Osteocyte (in vitro differentiated cells): ENCODE data around the gene ANGEL1. TPM values are rescaled to one million over a fixed set of nuclear protein-coding genes. Genes with fewer than 3 reads are reported as not detected.

ENCODE experiments used
- DNase-seq: peaks from one replicate; pipeline ENCODE4 v3.0.0; 2021; ENCODE audit warnings: mixed read lengths; ENCODE audit not compliant: unreplicated experiment; ENCODE audit errors: extremely low spot score
- H3K27ac Mint-ChIP-seq: one replicate; pipeline ENCODE4 v1.8.0; 2021; ENCODE audit warnings: mild to moderate bottlenecking, mixed read lengths; ENCODE audit not compliant: unreplicated experiment
- H3K27me3 Mint-ChIP-seq: one replicate; pipeline ENCODE4 v1.8.0; 2021; ENCODE audit warnings: mixed read lengths; ENCODE audit not compliant: unreplicated experiment
- H3K36me3 Mint-ChIP-seq: one replicate; pipeline ENCODE4 v1.8.0; 2021; ENCODE audit warnings: mixed read lengths; ENCODE audit not compliant: unreplicated experiment
- H3K4me1 Mint-ChIP-seq: one replicate; pipeline ENCODE4 v1.8.0; 2021; ENCODE audit warnings: mixed read lengths; ENCODE audit not compliant: unreplicated experiment
- H3K4me3 Mint-ChIP-seq: one replicate; pipeline ENCODE4 v1.8.0; 2021; ENCODE audit warnings: mild to moderate bottlenecking, moderate library complexity, mixed read lengths; ENCODE audit not compliant: unreplicated experiment
- H3K9me3 Mint-ChIP-seq: one replicate; pipeline ENCODE4 v1.8.0; 2021; ENCODE audit warnings: mixed read lengths; ENCODE audit not compliant: unreplicated experiment
- CTCF ChIP-seq: fragments of 200-600 bp; sonication (generic); IDR thresholded peaks from 2 replicates; pipeline ENCODE4 v1.5.0; 2021; ENCODE audit warnings: antibody characterized with exemption, mild to moderate bottlenecking, moderate library complexity
- total RNA-seq: library from RNA; stranded (reverse); gene quantifications from 2 replicates; pipeline ENCODE4 v1.2.1, GENCODE V29; 2021

ANGEL1 gene
- total RNA-seq, 1 donor from 2014 or later: 18.7 TPM

- no peaks in the 10 kb centered on the region for H3K27me3 Mint-ChIP-seq
- peaks cover 3% of the 10 kb centered on the region for H3K36me3 Mint-ChIP-seq
- H3K27ac Mint-ChIP-seq: no peak overlapping the region
- DNase-seq: no peak
- H3K4me1 Mint-ChIP-seq: peaks cover 29% of the 10 kb centered on the region
- no peak overlapping the region for H3K4me3 Mint-ChIP-seq
- H3K9me3 Mint-ChIP-seq: no peaks in the 10 kb centered on the region
- TF ChIP-seq CTCF: no peak
These were observed 36.8 kb downstream of the ANGEL1 start for GRCh38 chr14:76775695-76776427.

GRCh38 chr14:76774821-76775694, 37.6 kb downstream of the ANGEL1 start:
- H3K4me1 Mint-ChIP-seq: peaks cover 27% of the 10 kb centered on the region

GRCh38 chr14:76773956-76774820, 38.5 kb downstream of the ANGEL1 start:
- Mint-ChIP-seq H3K4me1 (peaks cover 26% of the 10 kb centered on the region), H3K4me3 (no peak overlapping the region)

More at GRCh38 chr14:76774821-76775694, 37.6 kb downstream of the ANGEL1 start:
- Mint-ChIP-seq H3K36me3 (peaks cover 3% of the 10 kb centered on the region), H3K27me3 (no peaks in the 10 kb centered on the region), H3K27ac (peak overlapping the region; percentile 54), H3K9me3 (no peaks in the 10 kb centered on the region), H3K4me3 (no peak overlapping the region)
- TF ChIP-seq CTCF: no peak
- no peak for DNase-seq

GRCh38 chr14:76773188-76773885, 39.3 kb downstream of the ANGEL1 start:
- H3K4me3 Mint-ChIP-seq: no peak overlapping the region
- peaks cover 26% of the 10 kb centered on the region for H3K4me1 Mint-ChIP-seq
- DNase-seq: peak; percentile 83
- peak; percentile 11 for TF ChIP-seq CTCF
- peaks cover under 1% of the 10 kb centered on the region for H3K36me3 Mint-ChIP-seq
- no peaks in the 10 kb centered on the region for H3K27me3 Mint-ChIP-seq
- no peaks in the 10 kb centered on the region for H3K9me3 Mint-ChIP-seq
- peak overlapping the region; percentile 71 for H3K27ac Mint-ChIP-seq

More at GRCh38 chr14:76773956-76774820, 38.5 kb downstream of the ANGEL1 start:
- H3K27ac Mint-ChIP-seq: peak overlapping the region; percentile 71
- TF ChIP-seq CTCF: no peak
- no peaks in the 10 kb centered on the region for H3K9me3 Mint-ChIP-seq
- no peak for DNase-seq
- H3K36me3 Mint-ChIP-seq: peaks cover 3% of the 10 kb centered on the region
- H3K27me3 Mint-ChIP-seq: no peaks in the 10 kb centered on the region
